T-helper 2 cell (primary cell): ENCODE measurements around the gene NLGN1.

ENCODE experiments used
- DNase-seq, 5 experiments: peaks; one replicate each; pipeline versions ENCODE4 v3.0.0 to v3.0.0-alpha.2; 2012 to 2022

NLGN1 gene

DNA sequence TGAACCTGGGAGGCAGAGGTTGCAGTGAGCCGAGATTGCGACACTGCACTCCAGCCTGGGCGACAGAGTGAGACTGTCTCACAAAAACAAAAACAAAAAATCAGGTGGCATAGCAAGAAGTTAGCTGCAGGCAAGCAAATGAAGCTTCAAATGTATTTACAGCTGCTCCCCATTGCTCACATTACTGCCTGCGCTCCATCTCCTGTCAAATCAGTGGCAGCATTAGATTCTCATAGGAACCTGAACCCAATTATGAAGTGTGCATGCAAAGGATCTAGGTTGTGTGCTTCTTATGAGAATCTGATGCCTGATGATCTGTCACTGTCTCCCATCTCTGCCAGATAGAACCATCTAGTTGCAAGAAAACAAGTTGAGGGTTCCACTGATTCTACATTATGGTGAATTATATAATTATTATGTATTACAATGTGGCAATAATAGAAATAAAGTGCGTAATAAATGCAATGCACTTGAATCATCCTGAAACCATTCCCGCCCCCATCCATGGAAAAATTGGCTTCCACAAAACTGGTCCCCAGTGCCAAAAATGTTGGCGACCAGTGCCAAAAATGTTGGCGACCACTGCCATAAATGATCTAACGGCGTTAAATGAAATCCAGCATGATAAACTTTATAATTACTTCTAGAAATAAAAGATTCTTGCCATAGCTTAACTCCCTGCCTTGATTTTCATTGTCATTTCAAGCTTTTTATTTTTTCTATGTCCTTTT, 844.9 kb downstream of the NLGN1 start:
- DNase-seq, result no peak

DNA sequence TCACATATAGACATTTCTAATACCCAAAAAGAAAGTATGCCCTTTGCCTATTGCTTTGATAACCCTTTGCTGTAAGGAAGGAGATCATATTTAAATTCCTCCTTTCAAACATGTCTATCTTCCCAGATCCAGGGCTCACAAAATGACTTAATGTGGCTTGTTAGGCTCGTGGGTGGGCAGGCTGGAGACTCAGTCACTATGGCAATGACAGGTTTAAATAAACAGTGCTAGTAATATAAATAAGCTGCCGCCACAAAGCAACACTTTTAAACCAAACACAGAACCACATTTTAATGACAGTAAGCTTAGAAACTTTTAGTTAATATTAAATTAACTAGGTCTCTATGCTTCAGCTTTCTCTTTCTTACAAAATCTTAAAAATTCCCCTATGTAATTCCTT, 845.6 kb downstream of the NLGN1 start:
- DNase-seq, result no peak

- no peak for DNase-seq
Observed at GRCh38 chr3:174247687-174248152, 850.2 kb downstream of the NLGN1 start.

- no peak for DNase-seq
Observed at GRCh38 chr3:174251681-174252080, 854.1 kb downstream of the NLGN1 start.

GRCh38 chr3:174253196-174253823, 855.8 kb downstream of the NLGN1 start:
- DNase-seq, result no peak

DNA sequence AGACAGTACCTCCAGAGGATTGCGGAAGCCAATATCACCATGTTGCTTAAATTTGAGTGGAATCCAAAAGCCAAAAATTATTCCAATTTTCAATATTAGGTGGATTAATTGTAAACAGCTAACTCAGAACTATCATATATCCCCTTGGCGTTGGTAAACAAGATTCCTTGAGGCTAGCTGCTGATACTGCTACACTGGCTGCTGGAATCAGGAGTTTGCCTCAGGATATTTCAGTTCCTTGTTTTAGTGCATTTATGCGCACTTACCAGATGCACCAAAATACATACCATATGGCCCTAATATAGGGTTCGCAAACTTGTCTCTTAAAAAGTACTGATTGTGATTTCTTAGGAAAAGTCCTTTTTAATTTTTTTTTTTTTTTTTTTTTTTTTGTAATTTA, 856.4 kb downstream of the NLGN1 start:
- DNase-seq, result no peak

DNA sequence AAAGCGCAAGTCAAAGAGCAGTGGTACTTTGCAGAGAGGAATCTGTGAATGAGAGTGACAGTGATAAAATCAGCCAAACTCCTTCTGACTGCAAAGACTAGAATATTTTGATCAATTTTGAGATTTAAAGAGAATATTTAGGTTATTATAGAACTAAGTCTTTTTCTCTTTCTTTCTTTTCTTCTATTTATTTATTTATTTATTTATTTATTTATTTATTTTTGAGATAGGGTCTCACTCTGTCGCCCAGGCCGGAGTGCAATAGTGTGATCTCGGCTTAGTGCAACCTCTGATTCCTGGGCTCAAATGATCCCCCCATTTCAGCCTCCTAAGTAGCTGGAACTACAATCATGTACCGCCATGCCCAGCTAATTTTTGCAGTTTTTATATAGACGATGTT, 857.9 kb downstream of the NLGN1 start:
- DNase-seq, result no peak

DNA sequence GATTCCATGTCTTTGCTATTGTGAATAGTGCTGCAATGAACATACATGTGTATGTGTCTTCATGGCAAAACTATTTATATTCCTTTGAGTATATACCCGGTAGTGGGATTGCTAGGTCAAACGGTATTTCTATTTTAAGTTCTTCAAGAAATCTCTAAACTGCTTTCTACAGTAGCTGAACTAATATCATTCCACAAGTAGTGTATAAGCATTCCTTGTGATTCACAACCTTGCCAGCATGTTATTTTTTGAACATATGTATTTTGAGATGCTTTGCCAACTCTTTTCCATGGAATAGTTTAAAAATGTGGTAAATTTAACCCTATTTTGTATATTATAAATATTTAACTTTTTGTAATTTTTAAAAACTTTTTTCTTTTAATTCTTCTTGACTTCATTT, 868.9 kb downstream of the NLGN1 start:
- no peak for DNase-seq

GRCh38 chr3:174268061-174268460, 870.5 kb downstream of the NLGN1 start:
- no peak for DNase-seq

GRCh38 chr3:174268586-174268985, 871.0 kb downstream of the NLGN1 start:
- no peak for DNase-seq

GRCh38 chr3:174270841-174271240, 873.3 kb downstream of the NLGN1 start:
- DNase-seq, result no peak

DNA sequence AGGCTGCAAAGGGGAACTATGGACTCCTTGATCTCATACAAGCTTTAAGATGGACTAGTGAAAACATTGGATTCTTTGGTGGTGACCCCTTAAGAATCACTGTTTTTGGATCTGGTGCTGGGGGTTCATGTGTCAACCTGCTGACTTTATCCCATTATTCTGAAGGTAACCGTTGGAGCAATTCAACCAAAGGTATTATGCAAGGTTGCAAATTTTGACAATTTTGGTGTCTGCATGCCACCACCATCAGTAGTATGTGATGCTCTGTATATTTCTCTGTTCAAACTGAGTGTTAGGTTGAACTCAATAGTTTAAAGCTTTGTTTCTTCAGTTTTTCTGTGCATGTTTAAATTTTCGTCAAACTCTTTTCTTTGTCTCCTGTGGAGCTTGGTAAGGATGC, 877.8 kb downstream of the NLGN1 start:
- no peak for DNase-seq

- DNase-seq, result no peak
Observed at GRCh38 chr3:174276826-174277225, 879.3 kb downstream of the NLGN1 start.

DNA sequence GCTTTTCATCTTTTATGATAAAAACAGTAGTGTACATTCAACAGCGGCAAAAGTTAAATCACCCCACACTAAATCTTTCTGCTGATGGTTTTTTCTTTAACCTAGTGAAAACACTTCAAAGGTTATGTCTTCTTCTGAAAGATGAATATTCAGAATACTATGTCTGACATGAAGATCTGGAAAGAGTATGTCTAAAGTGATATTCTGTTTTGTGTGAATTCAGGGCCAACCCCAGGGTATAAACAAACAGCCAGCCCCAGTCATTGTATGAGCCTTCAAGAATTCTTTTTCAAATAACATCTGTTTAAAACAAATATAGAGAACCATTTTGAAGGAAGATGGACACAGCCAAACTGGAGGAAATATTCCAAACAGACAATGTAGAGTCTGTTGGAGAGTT, 880.5 kb downstream of the NLGN1 start:
- no peak for DNase-seq

GRCh38 chr3:174280186-174280585, 882.6 kb downstream of the NLGN1 start:
- no peak for DNase-seq

DNA sequence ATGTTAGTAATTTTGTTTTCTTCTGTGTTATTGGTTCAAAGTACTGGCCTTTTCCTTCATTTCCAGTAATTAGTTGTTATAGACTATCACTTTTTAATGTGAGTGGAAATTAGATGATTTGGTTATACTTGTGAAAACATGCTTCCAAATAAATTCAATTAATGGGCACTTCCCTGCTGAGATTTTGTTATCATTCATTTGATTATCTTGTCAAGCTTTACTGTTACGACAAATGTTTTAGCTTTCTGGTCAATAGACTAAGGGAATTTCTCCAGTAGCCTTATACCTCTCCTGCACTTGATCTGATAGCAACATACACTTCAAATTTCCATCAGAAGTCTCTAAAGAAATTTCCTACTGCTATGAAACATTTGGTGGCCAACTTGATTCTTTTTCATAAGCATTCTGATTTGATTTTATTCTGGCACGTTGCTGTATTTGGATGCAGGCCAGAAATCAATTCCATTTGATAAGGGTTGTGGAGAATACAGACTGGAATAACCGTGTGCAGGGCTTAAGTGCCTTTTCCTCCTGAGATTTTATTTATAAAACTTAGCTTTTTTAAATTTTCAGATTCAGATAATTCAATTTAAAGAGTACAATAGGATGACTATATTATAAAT, 887.8 kb downstream of the NLGN1 start:
- no peak for DNase-seq

- DNase-seq, result no peak
Observed at GRCh38 chr3:174287705-174288104, 890.2 kb downstream of the NLGN1 start.

GRCh38 chr3:174294616-174295015, 897.1 kb downstream of the NLGN1 start:
- DNase-seq, result no peak

GRCh38 chr3:174295306-174296092, 898.0 kb downstream of the NLGN1 start:
- no peak for DNase-seq

DNA sequence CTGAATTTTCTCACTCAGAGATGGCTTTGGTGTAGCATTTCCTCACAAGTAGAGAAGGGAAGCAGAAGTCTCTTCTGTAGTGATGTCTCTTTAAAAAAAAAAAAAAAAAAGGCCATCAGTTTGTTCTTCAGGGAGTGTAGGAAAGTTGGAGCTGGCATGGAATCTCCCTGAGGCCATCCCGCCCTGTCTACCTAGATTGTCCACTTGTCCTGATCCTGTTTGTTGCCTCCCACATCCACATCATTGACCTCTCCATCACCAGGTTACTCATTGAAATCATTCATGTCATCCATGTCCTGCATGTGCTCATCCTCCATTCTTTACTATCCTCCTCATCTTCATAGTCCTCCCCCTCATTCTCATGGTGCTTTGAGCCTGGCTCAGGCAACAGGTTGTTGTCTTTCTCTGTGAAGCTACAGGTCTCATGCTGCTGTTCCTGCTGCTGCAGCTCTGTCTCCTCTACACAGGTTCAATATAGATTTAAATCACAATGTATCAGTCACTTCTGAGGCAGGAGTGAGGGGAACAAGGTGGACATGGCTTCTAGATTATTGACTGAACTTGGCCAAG, 905.3 kb downstream of the NLGN1 start:
- no peak for DNase-seq

DNA sequence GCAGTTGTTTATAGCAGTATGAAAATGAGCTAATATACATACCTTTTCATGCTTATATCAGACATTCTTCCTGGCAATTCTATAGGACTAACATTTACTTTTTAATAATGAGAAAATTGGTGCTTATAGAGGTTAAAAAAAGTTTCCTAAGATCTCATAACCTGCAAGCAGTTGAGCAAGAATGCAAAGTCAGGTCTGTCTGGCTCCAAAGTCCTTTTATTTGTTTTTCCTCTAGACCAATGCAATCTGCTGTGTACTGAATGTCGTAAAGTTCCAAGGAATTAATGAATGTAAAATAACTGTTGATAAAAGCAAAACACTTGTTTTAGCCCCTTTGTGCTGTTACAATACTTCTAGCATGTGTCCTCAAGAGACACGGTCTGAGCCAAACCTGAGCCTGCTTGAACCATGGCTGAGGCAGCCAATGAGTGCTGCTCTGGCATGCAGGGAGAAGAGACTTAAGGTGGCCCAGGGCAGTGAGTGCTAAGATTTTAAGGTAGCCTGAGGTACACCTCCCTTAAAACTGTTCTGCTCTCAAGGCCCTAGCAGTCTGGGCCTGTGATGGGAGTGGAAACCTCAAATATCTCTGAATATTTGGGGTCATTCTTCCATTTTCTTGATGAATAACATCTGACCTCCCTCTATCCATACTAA, 906.5 kb downstream of the NLGN1 start:
- no peak for DNase-seq

GRCh38 chr3:174308736-174309135, 911.2 kb downstream of the NLGN1 start:
- no peak for DNase-seq
